Measurements from ENCODE around the gene UBE2E2. TPM values are rescaled to one million over a fixed set of nuclear protein-coding genes. Genes with fewer than 3 reads are reported as not detected.
"Not testable (repeated sequence)": the region's sequence is repeated elsewhere in the genome, so short reads cannot be mapped to it uniquely, and the experiment has no call there.

UBE2E2 gene
- total and polyA plus RNA-seq, 7 experiments from 2014 or later, result 2.4 to 28.8 (median 15.3) TPM

DNA sequence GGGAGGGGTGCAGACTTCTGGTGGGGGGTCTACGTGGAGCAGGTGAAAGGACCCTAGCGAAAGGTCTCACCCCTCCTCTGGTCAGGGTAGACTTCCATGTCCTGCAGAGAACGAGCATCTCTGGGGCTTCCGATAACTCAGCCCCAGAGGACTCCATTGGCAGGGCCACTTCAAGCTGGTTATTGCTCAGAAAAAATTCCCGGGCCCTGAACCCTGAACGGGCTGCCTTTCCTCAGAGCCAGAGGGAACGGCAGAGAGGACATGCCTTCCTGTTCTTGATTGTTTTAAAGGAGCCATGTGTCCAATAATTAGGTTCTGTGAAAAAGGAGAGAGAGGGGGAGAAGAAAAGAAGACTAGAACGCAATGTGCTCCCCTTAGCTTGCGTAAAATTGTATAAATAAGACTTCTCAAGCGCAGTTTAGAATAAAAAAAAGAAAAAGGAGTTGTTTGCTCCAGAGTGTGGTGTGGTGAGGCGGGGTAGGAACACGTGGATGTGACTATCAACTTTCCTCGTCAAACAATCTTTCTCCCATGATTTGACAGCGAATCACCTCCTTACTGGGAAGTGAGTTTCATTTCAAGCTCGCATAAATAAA, 409.3 kb downstream of the UBE2E2 start:
- H3K27me3 Mint-ChIP-seq, result peaks cover 0 to 4% (median 0%) of the 10 kb centered on the region in 5 donors
- H3K27ac Mint-ChIP-seq, result no peak overlapping the region
- Histone ChIP-seq H3K27me3 (ENCODE audit: control insufficient read depth in 2 of 2, insufficient read depth in 2 of 2, low read length in 2 of 2) (no peaks in the 10 kb centered on the region), H3K27ac (ENCODE audit: low read depth, low read length) (no peak overlapping the region), H3K9me3 (ENCODE audit: control insufficient read depth in 2 of 3, low read length in 3 of 3) (peaks cover 0 to 3% (median 0%) of the 10 kb centered on the region in 3 experiments), H3K4me1 (ENCODE audit: control insufficient read depth in 2 of 2, insufficient read depth in 2 of 2, low read length in 2 of 2) (no peaks in the 10 kb centered on the region), H3K4me3 (ENCODE audit: low read length) (no peak overlapping the region), H3K36me3 (ENCODE audit: control insufficient read depth in 2 of 3, insufficient read depth in 3 of 3, low read length in 3 of 3) (no peaks in the 10 kb centered on the region)
- intact Hi-C loops (cut with micrococcal nuclease), result no loop called here
- no peak for DNase-seq
- CTCF ChIA-PET, result no interaction called here
- POLR2A ChIA-PET, result interaction anchor here (0.6 kb wide), 1 partner anchor 374 kb away, joined by 4 read pairs; no protein-coding TSS in a partner anchor
- H3K9me3 Mint-ChIP-seq, result peaks cover 0 to 6% (median 0%) of the 10 kb centered on the region in 11 donors
- peaks cover 6 to 11% (median 10%) of the 10 kb centered on the region in 7 donors for H3K4me1 Mint-ChIP-seq
- H3K36me3 Mint-ChIP-seq, result peaks cover 0 to 4% (median 0%) of the 10 kb centered on the region in 5 donors
- ATAC-seq, result no peak
- H3K4me3 Mint-ChIP-seq, result peak overlapping the region in 1 of 10 donors; percentile 31

DNA sequence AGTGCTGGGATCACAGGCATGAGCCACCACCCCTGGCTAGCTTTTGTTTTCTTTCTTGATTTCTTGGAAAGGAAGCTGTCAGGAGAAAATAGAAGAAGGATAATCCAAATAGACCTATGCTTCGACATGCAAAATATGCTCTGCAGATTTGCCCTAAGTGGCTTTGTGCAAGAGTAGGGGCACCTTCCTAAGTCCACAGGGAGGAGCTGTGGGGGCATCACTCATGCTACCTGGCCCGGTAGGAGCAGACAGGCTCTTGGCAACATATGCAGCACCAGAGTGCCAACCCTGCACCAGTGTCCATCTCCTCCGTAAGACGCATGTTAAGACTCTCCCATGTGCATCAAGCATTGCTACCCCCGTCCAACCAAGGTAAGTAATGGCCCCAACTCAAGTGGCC, 411.9 kb downstream of the UBE2E2 start:
- no peak overlapping the region for H3K4me3 ChIP-seq (ENCODE audit: low read length)
- ChIA-PET POLR2A (no interaction called here), CTCF (interaction anchor here (0.7 kb wide), 1 partner anchor 821 kb away, joined by 3 read pairs; no protein-coding TSS in a partner anchor)
- H3K9me3 ChIP-seq (ENCODE audit: control insufficient read depth in 2 of 3, low read length in 3 of 3), result peaks cover 0 to 3% (median 0%) of the 10 kb centered on the region in 3 experiments
- H3K27ac ChIP-seq (ENCODE audit: low read depth, low read length), result no peak overlapping the region
- no peak for DNase-seq
- Mint-ChIP-seq H3K27ac (no peak overlapping the region), H3K27me3 (peaks cover 0 to 4% (median 0%) of the 10 kb centered on the region in 5 donors), H3K36me3 (peaks cover 0 to 4% (median 0%) of the 10 kb centered on the region in 5 donors), H3K4me3 (no peak overlapping the region), H3K9me3 (peaks cover 0 to 13% (median 6%) of the 10 kb centered on the region in 11 donors), H3K4me1 (peaks cover 6 to 16% (median 15%) of the 10 kb centered on the region in 7 donors)
- H3K4me1 ChIP-seq (ENCODE audit: control insufficient read depth in 2 of 2, insufficient read depth in 2 of 2, low read length in 2 of 2), result no peaks in the 10 kb centered on the region
- no peaks in the 10 kb centered on the region for H3K36me3 ChIP-seq (ENCODE audit: control insufficient read depth in 2 of 3, insufficient read depth in 3 of 3, low read length in 3 of 3)
- intact Hi-C loops (cut with micrococcal nuclease), result no loop called here
- H3K27me3 ChIP-seq (ENCODE audit: control insufficient read depth in 2 of 2, insufficient read depth in 2 of 2, low read length in 2 of 2), result no peaks in the 10 kb centered on the region
- no peak for ATAC-seq

DNA sequence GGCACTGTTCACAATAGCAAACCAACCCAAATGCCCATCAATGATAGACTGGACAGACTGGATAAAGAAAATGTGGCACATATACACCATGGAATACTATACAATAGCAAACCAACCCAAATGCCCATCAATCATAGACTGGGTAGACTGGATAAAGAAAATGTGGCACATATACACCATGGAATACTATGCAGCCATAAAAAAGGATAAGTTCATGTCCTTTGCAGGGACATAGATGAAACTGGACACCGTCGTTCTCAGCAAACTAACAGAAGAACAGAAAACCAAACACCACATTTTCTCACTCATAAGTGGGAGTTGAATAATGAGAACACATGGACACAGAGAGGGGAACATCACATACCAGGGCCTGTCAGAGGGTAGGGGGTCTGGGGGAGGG, 415.3 kb downstream of the UBE2E2 start:
- H3K4me1 ChIP-seq (ENCODE audit: control insufficient read depth in 2 of 2, insufficient read depth in 2 of 2, low read length in 2 of 2); ATAC-seq; H3K4me3 Mint-ChIP-seq; CTCF ChIA-PET; intact Hi-C loops (cut with micrococcal nuclease); POLR2A ChIA-PET; H3K36me3 ChIP-seq (ENCODE audit: control insufficient read depth in 2 of 3, insufficient read depth in 3 of 3, low read length in 3 of 3); H3K27ac Mint-ChIP-seq; H3K4me3 ChIP-seq (ENCODE audit: low read length); H3K9me3 ChIP-seq (ENCODE audit: control insufficient read depth in 2 of 3, low read length in 3 of 3); H3K27me3 ChIP-seq (ENCODE audit: control insufficient read depth in 2 of 2, insufficient read depth in 2 of 2, low read length in 2 of 2); H3K27ac ChIP-seq (ENCODE audit: low read depth, low read length); H3K36me3 Mint-ChIP-seq; H3K27me3 Mint-ChIP-seq; DNase-seq: not testable (repeated sequence)
- Mint-ChIP-seq H3K4me1 (peaks cover 6 to 16% (median 15%) of the 10 kb centered on the region in 7 donors), H3K9me3 (peaks cover 0 to 36% (median 10%) of the 10 kb centered on the region in 11 donors)

DNA sequence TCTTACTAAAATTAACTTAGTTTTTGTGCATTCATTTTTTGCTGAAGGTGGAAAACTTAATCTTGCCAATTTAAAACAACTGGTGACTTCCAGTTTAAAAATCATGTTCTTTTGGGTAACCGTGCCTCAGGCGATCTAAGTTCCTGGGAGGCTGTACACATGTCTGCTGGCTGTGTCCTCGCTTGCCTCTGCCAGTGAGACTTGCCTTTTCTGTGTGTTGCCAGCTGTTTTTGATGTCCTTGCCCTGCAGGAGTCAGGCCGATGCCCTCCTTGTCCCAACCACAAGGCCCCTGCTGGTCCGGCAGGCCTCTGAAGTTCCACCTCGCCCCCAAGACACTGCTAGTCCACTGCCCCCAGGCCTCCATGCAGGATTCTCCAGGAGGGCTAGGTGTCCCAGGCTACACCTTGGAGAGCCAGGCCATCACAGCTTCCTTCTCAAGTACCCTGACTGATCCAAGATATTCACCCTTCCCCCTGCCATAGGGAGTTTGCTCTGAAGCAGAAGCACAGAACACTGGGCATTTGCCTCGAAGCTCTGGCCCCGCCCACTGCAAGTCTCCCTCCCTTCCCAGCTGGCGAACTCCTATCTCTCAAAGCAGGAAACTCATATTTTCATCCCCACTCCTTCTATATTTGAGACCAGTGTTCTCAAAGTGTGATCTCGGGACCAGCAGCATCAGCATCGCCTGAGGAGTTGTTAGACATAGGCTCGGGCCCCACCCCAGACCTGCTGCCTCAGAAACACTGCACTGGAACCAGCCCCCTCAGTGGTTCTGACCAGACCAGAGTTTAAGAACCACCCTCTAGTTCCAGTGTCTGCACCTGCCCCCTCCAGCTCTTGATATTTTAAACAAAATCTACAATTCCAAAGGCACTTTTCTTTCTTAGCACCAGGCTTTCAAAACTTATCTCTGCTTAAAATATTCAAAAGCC, 416.8 kb downstream of the UBE2E2 start:
- intact Hi-C loops (cut with micrococcal nuclease), result no loop called here
- Mint-ChIP-seq H3K4me3 (no peak overlapping the region), H3K4me1 (peaks cover 6 to 16% (median 15%) of the 10 kb centered on the region in 7 donors), H3K36me3 (peaks cover 0 to 7% (median 4%) of the 10 kb centered on the region in 5 donors), H3K9me3 (peaks cover 0 to 48% (median 16%) of the 10 kb centered on the region in 11 donors), H3K27me3 (peaks cover 0 to 5% (median 0%) of the 10 kb centered on the region in 5 donors), H3K27ac (no peak overlapping the region)
- Histone ChIP-seq H3K4me1 (ENCODE audit: control insufficient read depth in 2 of 2, insufficient read depth in 2 of 2, low read length in 2 of 2) (no peaks in the 10 kb centered on the region), H3K27me3 (ENCODE audit: control insufficient read depth in 2 of 2, insufficient read depth in 2 of 2, low read length in 2 of 2) (no peaks in the 10 kb centered on the region), H3K27ac (ENCODE audit: low read depth, low read length) (no peak overlapping the region), H3K9me3 (ENCODE audit: control insufficient read depth in 2 of 3, low read length in 3 of 3) (peaks cover 0 to 3% (median 0%) of the 10 kb centered on the region in 3 experiments), H3K4me3 (ENCODE audit: low read length) (no peak overlapping the region), H3K36me3 (ENCODE audit: control insufficient read depth in 2 of 3, insufficient read depth in 3 of 3, low read length in 3 of 3) (no peaks in the 10 kb centered on the region)
- ChIA-PET POLR2A (no interaction called here), CTCF (no interaction called here)
- no peak for ATAC-seq
- no peak for DNase-seq

DNA sequence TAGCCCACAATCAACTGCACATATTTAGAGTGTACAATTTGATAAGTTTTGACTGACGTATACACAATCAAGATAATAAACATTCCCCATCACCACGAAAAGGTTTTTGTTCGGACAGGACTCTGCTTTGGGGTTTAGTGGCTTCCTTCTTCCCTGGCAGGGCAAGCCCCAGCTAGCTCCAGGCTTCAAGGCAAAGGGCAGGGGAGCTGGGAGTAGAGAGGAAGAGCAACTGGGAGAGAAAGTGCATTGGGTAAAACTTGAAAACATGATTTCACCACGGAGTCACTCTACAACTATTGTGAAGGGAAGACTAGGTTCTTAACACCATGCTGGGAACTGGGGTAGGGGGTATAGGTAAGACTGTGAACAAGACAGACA, 417.5 kb downstream of the UBE2E2 start:
- ChIA-PET CTCF (no interaction called here), POLR2A (no interaction called here)
- intact Hi-C loops (cut with micrococcal nuclease), result no loop called here

DNA sequence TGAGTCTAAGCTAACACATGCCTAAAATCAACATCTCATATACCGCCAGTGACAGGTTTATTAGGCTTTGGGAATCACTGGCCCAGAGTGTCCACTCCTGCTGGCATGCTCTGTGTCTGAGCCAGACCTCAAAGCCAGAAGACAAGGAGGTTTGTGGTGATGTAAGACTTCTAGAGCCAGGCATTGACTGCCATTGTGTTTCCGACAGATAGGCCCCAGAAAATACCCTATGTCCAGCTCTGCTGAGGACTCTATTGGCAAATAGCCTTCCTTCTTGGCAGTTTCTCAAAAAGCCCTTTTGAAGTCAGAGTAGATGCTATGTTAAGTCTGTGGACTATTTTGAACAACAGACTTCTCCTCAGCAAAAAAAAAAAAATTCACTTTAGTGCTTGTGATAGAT, 420.7 kb downstream of the UBE2E2 start:
- Histone ChIP-seq H3K36me3 (ENCODE audit: control insufficient read depth in 2 of 3, insufficient read depth in 3 of 3, low read length in 3 of 3) (no peaks in the 10 kb centered on the region), H3K9me3 (ENCODE audit: control insufficient read depth in 2 of 3, low read length in 3 of 3) (no peaks in the 10 kb centered on the region), H3K4me3 (ENCODE audit: low read length) (no peak overlapping the region), H3K27me3 (ENCODE audit: control insufficient read depth in 2 of 2, insufficient read depth in 2 of 2, low read length in 2 of 2) (no peaks in the 10 kb centered on the region), H3K4me1 (ENCODE audit: control insufficient read depth in 2 of 2, insufficient read depth in 2 of 2, low read length in 2 of 2) (no peaks in the 10 kb centered on the region), H3K27ac (ENCODE audit: low read depth, low read length) (no peak overlapping the region)
- Mint-ChIP-seq H3K27ac (no peak overlapping the region), H3K4me1 (no peaks in the 10 kb centered on the region), H3K27me3 (peaks cover 0 to 12% (median 3%) of the 10 kb centered on the region in 5 donors), H3K4me3 (no peak overlapping the region), H3K36me3 (peaks cover 0 to 5% (median 3%) of the 10 kb centered on the region in 5 donors), H3K9me3 (peaks cover 0 to 55% (median 12%) of the 10 kb centered on the region in 11 donors)
- no peak for DNase-seq
- CTCF ChIA-PET, result no interaction called here
- no peak for ATAC-seq
- POLR2A ChIA-PET, result no interaction called here
- intact Hi-C loops (cut with micrococcal nuclease), result no loop called here

More for the DNA sequence above, 417.5 kb downstream of the UBE2E2 start:
- H3K27ac ChIP-seq (ENCODE audit: low read depth, low read length), result no peak overlapping the region
- Mint-ChIP-seq H3K36me3 (peaks cover 0 to 7% (median 4%) of the 10 kb centered on the region in 5 donors), H3K4me1 (peaks cover 6 to 16% (median 15%) of the 10 kb centered on the region in 7 donors), H3K9me3 (peaks cover 0 to 54% (median 19%) of the 10 kb centered on the region in 11 donors), H3K4me3 (no peak overlapping the region), H3K27me3 (peaks cover 0 to 5% (median 0%) of the 10 kb centered on the region in 5 donors), H3K27ac (peak overlapping the region in 1 of 9 donors; percentile 65)
- H3K4me3 ChIP-seq (ENCODE audit: low read length), result no peak overlapping the region
- H3K9me3 ChIP-seq (ENCODE audit: control insufficient read depth in 2 of 3, low read length in 3 of 3), result peaks cover 0 to 3% (median 0%) of the 10 kb centered on the region in 3 experiments
- no peak for DNase-seq
- no peaks in the 10 kb centered on the region for H3K4me1 ChIP-seq (ENCODE audit: control insufficient read depth in 2 of 2, insufficient read depth in 2 of 2, low read length in 2 of 2)
- H3K36me3 ChIP-seq (ENCODE audit: control insufficient read depth in 2 of 3, insufficient read depth in 3 of 3, low read length in 3 of 3), result no peaks in the 10 kb centered on the region
- H3K27me3 ChIP-seq (ENCODE audit: control insufficient read depth in 2 of 2, insufficient read depth in 2 of 2, low read length in 2 of 2), result no peaks in the 10 kb centered on the region
- no peak for ATAC-seq
